HG02678 (cell line): Measurements from ENCODE around the gene ADAMTS3.
"Not testable (repeated sequence)": the region's sequence is repeated elsewhere in the genome, so short reads cannot be mapped to it uniquely, and the experiment has no call there.

Experiments used
- ATAC-seq: cut with Tn5 transposase; IDR thresholded peaks from one replicate; pipeline ENCODE4 v1.9.1; 2021; ENCODE audit warnings: mild to moderate bottlenecking, moderate library complexity; ENCODE audit not compliant: unreplicated experiment

Gene ADAMTS3

DNA sequence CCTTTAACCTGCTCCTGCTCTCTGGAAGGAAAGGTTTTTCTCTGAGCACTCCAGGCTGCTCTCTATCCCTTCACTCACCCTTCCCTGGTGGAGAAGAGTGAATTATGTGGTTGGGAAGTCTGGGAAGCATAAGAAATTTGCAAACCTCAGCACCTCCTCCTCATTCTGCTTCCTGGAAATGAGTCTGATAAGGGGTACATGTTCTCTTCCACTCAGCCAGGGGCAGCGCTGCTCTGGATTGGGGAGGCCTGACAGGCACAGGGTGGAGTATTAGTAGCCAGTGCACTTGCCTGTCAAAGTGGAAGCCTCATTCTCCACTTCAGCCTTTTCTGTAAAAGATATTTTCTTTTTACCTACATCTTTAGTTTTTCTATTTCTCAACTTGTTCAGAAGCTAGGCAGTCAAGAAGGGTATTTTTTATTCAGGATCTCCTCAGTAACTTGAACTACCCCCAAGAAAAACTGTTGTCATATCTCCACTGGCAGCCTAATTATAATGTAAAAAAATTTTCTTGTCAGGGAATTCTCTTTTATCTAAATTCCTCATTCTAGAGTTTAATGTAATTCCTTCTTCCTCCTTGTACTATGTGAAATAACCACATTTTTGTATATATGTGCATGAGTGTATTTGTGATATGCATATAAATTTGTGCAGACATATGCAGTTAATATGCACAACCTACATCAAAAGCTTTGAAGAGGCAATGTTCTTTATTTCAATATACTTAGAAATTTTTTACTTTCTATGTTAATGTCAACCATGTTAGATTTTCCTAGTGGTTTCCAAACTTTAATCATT is 15.3 kb downstream of the ADAMTS3 start:
- ATAC-seq, result no peak

GRCh38 chr4:72552447-72552846 is 16.6 kb downstream of the ADAMTS3 start:
- ATAC-seq, result no peak

DNA sequence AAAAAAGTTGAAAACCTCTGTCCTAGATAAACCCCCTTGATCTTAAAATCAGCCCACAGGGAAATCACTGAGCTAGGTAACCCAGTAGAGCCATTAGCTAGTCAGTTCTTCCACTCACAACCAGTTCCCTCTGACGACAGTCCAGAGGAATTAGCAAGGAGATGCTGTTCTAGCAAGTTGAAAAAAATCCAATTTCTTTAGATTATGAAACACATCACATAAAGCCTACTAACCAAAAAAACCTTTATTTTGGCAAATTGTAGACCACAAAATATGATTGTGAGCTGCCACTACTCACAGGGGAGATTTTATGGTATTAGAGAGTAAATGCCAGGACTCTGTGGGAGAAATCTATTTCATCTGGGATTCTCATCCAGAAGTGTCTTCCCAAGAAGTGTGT is 22.6 kb downstream of the ADAMTS3 start:
- ATAC-seq, result no peak

DNA sequence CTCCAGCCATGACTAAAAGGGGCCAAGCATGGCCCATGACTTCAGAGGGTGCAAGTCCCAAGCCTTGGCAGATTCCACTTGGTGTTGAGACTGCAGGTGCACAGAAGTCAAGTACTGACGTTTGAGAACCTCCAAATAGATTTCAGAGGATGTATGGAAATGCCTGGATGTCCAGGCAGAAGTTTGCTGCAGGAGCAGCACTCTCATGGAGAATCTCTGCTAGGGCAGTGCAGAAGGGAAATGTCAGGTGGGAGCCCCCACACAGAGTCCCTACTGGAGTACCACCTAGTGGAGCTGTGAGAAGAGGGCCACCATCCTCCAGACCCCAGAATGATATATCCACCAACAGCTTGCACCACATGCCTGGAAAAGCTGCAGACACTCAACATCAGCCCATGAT is 28.3 kb downstream of the ADAMTS3 start:
- not testable (repeated sequence) for ATAC-seq

DNA sequence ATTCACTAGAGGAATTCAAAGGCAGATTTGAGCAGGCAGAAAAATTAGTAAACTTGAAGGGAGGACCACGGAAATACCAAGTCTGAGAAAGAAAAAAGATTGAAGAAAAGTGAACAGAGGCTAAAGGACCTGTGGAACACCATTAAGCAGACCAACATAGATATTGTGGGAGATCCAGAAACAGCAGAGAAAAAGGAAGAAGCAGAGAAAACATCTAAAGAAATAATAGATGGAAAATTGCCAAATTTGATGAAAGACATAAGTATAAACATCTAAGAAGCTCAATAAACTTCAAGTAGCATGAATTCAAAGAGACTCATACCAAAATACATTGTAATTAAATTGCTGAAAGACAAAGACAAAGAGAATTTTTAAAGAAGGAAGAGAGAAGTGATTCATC is 31.0 kb downstream of the ADAMTS3 start:
- ATAC-seq, result no peak

DNA sequence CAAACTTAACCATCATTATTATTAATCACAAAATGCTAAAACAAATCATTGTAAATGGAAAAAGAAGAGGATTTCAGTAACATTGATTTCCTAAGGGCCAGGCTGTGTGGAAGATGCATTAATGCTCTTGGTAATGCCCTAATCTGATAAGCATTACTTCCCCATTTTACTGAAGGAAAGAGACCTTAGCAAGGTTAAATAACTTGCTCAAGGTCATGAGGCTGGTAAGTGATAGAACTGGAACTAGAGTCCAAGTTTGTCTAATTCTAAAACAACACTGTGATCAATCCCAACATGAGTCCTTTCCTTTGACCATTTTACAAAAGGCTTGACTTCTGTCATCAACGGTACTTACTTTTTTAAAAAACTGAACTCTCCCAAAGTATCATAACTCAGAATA is 32.6 kb downstream of the ADAMTS3 start:
- ATAC-seq, result no peak

DNA sequence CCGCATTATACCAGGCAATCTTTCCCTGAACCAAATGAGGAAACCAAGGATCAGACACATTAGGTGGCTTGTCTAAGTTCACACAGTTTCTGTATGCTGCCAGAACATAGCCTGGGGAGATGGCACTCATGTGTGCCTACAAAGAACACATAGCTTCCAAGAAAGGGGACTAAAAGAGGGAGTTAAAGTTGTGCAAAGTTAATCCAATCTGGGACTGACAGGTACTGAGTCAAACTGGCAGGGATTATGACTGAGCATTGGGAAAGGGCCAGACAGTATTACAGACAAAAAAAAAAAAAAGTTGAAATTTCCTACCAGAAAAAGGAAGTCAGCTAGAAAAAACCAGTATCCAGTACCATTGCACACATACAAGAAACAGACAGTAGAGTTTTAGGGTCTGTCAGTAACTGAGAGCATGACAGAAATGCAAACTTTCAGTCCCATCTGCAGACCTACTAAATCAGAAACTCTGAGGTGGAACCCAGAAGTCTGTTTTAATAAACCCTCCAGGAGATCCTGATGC is 37.2 kb downstream of the ADAMTS3 start:
- ATAC-seq, result no peak

- no peak for ATAC-seq
Observed at GRCh38 chr4:72531322-72531721, 37.7 kb downstream of the ADAMTS3 start.

DNA sequence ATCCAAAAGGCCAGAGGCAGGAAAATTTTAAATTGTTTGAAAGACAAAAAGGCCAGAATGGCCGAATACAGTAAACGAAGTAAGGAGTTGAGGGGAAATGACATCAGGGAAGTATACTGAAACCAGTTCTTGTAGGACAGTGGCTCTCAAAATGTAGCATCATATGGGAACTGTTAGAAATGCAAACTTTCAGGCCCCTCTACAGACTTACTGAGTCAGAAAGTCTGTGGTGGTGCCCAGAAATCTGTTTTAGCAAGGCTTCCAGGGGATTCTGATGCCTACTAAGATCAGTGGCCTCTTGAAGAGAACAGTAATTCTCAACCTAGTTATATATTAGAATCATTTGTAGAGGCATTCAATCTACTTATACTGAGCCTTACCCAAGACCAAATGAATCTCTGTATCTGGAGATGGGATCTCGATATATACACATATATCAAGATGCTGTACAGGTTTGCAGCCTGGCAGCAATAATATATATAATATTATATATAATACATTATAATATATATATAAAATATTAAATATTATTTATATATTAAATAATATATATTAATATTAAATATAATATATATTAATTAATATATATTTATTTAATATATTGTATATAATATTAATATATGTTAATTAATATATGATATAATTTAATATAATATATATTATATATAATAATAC is 39.7 kb downstream of the ADAMTS3 start:
- no peak for ATAC-seq

DNA sequence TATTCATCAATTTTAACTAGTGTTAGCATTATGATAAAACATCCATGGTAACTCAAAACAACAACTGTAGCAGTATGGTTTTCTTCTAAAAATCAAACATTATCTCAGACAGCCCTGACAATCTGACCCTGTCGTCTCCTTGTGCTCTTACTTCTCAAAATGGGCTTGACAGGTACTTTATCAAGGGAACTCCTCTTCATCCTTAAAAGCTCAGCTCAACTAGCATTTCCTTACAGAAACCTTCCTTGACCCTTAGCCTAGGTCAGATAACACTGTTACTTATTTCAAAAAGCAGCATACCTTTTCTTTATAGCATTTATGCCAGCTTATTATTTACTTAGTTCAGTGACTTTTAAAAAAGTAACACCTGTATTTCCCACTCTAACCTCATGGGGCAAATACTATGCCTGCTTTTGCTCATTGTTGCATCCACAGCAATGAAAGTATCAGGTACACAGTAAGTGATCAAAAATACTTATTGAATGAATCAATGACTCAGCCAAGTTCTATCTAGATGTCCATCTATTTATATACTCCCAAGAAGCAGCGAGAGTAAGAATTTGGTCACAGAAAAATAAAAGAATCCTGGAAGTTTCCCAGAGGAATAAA is 41.9 kb downstream of the ADAMTS3 start:
- no peak for ATAC-seq

- ATAC-seq, result no peak
Observed at GRCh38 chr4:72525938-72526337, 43.1 kb downstream of the ADAMTS3 start.

DNA sequence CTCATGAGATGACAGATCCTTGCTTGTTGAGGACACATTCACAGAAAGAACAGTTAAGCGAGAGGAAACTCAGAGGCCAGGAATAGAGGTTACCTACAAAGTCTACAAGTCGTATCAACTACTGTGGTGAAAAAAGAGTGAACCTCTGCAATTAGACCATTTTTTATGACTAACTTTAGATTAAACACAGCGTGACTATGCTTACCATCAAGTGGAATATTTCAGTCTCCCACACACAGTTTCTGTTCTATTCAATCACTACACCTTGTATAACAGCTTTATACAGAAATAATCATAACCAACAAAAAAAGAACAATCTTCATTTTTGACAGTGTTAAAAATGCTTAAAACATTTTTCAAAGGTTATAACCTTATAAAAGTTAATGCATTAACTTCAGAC is 46.6 kb downstream of the ADAMTS3 start:
- no peak for ATAC-seq

GRCh38 chr4:72513227-72513626 is 55.8 kb downstream of the ADAMTS3 start:
- no peak for ATAC-seq

DNA sequence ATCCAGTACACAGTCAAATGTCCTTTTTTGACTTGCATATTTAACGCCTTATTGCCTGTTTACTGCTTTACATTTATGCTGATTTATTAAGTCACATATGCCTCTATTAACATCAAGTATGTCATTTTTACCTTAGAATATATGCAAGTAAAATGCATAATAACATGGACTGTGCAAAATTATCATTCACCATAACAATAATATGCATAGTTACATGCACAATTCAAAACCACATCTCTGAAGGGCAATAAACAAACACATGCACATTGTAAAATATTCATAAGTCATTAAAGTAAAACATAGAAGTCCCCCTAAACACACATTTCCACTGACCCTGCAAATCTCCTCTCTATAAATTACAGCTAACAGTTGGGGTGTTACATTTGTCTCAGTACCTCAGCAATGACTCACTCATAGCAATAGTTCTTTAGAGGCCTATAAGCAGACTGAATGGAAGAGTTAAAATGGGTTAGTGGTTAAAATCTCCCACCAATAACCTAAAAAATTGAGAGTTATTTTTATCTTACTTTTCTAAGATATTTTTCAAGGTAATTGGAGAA is 61.1 kb downstream of the ADAMTS3 start:
- no peak for ATAC-seq

DNA sequence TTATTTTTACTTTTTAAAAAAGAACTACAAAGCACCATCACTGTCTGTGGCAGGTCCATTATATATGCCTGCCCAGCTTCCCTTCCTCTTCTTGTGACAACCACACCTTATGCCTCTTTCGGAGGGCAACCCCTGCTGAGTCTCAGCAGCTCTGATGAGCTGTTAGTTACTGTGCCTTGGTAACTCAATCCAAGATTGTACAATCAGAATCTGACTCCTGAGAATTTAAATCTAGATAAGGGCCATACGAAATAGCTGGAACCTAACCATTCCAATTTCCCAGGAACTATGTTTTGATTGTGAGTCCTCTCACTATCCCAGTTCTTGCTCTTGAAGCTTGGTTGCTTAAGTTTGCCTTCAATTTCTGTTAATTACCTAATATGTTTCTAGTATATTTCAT is 61.9 kb downstream of the ADAMTS3 start:
- ATAC-seq, result no peak

GRCh38 chr4:72505314-72505744 is 63.7 kb downstream of the ADAMTS3 start:
- peak; percentile 83 for ATAC-seq

DNA sequence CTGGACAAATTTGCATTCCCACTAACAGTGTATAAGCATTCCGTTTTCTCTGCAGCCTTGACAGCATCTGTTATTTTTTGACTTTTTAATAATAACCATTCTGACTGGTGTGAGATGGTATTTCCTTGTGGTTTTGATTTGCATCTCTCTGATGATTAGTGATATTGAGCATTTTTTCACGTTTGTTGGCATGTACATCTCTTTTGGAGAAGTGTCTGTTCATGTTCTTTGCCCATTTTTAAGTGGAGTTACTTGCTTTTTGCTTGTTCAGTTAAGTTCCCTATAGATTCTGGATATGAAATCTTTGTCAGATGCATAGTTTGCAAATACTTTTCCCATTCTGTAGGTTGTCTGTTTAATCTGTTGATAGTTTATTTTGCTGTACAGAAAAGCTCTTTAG is 68.8 kb downstream of the ADAMTS3 start:
- no peak for ATAC-seq

DNA sequence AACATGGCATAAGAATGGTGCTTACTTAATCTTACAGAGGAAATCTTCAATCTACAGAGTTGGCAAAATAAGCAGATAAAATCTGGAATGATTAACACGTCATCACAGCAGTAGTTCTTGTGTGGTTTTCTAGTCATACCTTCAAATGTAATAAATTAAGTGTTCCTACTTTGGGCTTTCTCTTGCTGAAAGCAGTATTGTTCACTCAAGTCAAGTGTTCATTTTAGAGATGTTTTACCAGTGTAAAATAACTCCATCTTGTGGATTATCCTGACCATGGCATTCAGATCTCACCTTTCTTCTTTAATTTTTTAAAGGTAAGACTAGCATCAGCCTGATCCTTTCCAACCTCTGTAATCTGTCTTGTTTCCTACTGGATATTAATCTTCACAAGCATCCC is 72.9 kb downstream of the ADAMTS3 start:
- ATAC-seq, result no peak

DNA sequence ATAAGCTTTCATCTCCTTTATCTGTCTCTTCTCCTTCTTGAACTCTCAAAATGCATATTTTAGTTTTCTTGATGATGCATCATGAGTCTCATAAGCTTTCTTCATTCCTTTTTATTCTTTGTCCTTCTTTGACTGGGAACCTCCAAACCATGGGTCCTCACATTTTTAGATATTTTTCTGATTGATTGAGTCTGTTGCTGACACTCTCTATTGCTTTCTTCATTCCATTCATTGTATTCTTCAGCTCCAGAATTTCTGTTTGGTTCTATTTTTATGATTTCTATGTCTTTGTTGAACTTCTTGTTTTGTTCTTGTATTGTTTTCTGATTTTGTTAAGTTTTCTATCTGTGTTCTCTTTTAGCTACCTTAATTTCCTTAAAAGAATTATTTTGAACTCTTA is 74.9 kb downstream of the ADAMTS3 start:
- no peak for ATAC-seq

DNA sequence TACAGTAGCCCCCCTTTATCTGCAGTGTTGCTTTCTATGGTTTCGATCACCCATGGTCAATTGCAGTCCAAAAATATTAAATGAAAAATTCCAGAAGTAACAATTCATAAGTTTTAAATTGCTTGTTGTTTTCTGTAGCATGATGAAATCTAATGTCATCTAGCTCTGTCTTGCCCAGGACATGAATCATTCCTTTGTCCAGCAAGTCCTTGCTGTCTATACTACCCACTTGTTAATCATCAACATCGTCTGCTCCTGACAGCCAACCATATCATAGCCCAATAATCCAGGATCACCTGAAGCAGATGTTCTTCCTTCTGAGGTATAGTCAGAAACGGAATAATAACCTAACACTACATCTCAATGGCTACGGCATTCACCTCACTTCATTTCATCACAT is 79.8 kb downstream of the ADAMTS3 start:
- ATAC-seq, result no peak

DNA sequence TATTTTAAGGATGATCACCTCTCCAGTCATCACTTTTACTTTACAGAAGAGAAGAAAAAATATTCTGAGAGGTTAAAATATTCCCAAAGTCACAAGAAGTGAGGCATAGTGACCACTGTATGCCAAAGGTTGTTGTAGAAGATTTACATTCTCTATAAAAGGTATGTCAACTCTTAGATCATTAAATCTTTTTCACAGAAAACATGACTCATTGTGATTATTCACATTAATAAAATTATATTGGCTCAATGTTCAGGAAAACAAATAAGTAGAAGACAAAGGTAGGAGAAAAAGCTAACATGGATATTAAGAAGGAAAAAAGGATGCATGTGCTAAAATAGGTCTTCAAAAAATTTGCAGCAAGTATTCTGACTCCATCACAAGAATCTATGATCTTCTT is 82.0 kb downstream of the ADAMTS3 start:
- no peak for ATAC-seq

- ATAC-seq, result no peak
Observed at GRCh38 chr4:72484981-72485380, 84.0 kb downstream of the ADAMTS3 start.
